ENCODE results near the gene GLTPD2. TPM values are rescaled to one million over a fixed set of nuclear protein-coding genes. Genes with fewer than 3 reads are reported as not detected.
A peak's percentile ranks its signal among the peaks of the same experiment; 100 is the strongest.

The GLTPD2 gene
- total RNA-seq, 6 experiments from 2014 or later, result 20.6 to 97.4 (median 60.9) TPM

DNA sequence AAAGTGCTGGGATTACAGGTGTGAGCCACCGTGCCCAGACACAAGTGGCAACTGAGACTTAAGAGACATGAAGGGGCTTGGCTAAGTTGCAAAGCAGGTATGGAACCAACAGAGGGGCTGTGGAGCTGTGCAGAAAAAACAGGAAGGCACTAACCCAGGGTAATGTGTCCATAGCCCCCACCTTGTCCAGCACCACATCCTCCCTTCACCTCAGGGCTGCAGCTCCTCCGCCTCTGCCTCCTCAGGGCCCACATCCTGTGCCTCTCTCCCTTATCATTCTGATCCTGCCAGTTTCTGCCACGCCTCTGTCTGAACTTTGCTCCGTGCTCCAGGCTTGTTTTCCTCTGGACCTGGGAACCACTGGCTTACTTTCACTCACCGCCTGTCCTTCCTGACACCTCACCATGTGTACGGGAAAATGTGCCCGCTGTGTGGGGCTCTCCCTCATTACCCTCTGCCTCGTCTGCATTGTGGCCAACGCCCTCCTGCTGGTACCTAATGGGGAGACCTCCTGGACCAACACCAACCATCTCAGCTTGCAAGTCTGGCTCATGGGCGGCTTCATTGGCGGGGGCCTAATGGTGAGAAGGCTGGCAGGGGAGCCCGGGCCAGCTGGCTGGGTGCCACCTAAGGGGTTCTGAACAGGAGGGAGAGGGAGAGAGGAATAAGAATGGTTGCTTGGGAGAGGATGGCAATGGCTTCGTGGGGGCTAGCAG is 17.1 kb upstream of the GLTPD2 start, which contains the start of gene TM4SF5:
TM4SF5 (plus strand) TSS at position 368 of the 716 bp plus-strand sequence; CDS start at position 405, 37 bp downstream.
- intact Hi-C loops (cut with DNase I), result no loop called here
- H3K36me3 ChIP-seq, result no peaks in the 10 kb centered on the region
- DNase-seq, result peak; percentile 79 to 87 (median 86)
- 19% methylated on average over 9 of the region's 13 CpGs for WGBS (ENCODE audit: insufficient coverage, low coverage, low lambda C conversion rate, missing lambda C conversion rate)
- H3K27me3 ChIP-seq, result no peaks in the 10 kb centered on the region
- H3K27ac ChIP-seq, result peak within 1 kb of the TSS; percentile 66 to 96 (median 88)
- peaks cover 0 to 16% (median 0%) of the 10 kb centered on the region in 4 donors for H3K4me1 ChIP-seq
- peak; percentile 89 to 96 (median 95) for ATAC-seq
- H3K9me3 ChIP-seq, result no peaks in the 10 kb centered on the region
- peak within 1 kb of the TSS; percentile 52 to 64 (median 53) for H3K4me3 ChIP-seq
- TF ChIP-seq POLR2A (IDR thresholded peaks at IDR 0.05), result peak; percentile 87
- TF ChIP-seq, protein P1, sequence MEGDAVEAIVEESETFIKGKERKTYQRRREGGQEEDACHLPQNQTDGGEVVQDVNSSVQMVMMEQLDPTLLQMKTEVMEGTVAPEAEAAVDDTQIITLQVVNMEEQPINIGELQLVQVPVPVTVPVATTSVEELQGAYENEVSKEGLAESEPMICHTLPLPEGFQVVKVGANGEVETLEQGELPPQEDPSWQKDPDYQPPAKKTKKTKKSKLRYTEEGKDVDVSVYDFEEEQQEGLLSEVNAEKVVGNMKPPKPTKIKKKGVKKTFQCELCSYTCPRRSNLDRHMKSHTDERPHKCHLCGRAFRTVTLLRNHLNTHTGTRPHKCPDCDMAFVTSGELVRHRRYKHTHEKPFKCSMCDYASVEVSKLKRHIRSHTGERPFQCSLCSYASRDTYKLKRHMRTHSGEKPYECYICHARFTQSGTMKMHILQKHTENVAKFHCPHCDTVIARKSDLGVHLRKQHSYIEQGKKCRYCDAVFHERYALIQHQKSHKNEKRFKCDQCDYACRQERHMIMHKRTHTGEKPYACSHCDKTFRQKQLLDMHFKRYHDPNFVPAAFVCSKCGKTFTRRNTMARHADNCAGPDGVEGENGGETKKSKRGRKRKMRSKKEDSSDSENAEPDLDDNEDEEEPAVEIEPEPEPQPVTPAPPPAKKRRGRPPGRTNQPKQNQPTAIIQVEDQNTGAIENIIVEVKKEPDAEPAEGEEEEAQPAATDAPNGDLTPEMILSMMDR (IDR thresholded peaks at IDR 0.05), result no peak

DNA sequence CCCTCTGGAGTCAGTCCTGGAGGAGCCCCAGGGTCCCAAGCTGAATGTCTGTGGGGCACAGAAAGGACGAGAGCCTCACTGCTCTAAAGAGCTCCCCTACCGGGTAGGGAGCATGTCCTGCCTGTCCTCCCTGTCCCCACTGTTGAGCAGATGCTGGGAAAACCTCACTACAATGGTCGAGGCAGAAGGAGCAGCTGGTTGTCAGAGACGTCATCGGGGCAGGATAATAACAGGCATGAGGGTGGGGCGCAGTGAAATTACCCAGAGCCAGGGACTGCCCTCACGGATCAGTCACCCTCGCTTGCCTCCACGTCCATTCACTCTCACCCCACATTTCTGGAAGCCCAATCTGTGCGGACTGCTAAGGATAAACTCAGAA is 16.5 kb upstream of the GLTPD2 start:
- Histone ChIP-seq H3K36me3 (no peaks in the 10 kb centered on the region), H3K27me3 (no peaks in the 10 kb centered on the region), H3K9me3 (no peaks in the 10 kb centered on the region), H3K4me3 (peak overlapping the region; percentile 52 to 64 (median 53)), H3K27ac (peak overlapping the region; percentile 66 to 96 (median 88)), H3K4me1 (peaks cover 0 to 16% (median 0%) of the 10 kb centered on the region in 4 donors)
- TF ChIP-seq, protein P1 (IDR thresholded peaks at IDR 0.05), result no peak
- no peak for TF ChIP-seq POLR2A (IDR thresholded peaks at IDR 0.05)
- intact Hi-C loops (cut with DNase I), result no loop called here
- DNase-seq, result no peak
- WGBS (ENCODE audit: insufficient coverage, low coverage, low lambda C conversion rate, missing lambda C conversion rate), result 36% methylated on average over 8 of the region's 10 CpGs
- peak in 3 of 4 donors; percentile 40 to 62 (median 60) for ATAC-seq

DNA sequence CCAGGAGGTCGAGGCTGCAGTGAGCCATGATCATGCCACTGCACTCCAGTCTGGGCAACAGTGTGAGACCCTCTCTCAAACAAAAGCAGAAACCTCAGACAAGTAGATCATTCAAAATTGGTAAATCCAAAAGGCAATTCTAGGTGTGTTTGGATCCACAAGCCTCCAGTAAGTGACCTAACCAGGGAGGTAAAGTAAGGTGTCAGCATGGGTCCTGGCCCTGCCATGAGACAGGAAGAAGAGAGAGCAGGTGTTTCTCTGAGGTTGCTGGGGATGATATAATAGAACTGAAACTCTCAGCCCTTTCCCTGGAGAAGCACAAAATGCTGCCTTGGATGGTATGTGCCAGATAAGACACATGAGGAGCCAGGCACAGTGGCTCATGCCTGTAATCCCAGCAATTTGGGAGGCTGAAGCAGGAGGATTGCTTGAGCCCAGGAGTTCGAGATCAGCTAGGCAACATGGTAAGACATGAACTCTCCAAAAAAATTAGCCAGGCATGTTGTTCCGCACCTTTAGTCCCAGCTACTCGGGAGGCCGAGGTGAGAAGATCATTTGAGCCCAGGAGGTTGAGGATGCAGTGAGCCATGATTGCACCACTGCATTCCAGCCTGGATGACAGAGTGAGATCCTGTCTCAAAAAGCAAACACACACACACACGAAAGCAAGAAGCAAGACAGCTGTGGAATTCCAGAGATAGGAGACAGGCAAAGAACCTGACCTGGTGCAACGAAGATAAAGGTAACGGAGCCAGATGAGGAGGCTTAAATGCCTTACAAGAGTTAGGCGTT is 10.6 kb upstream of the GLTPD2 start:
- TF ChIP-seq, protein P1 (IDR thresholded peaks at IDR 0.05), result no peak
- Histone ChIP-seq H3K27me3 (no peaks in the 10 kb centered on the region), H3K36me3 (no peaks in the 10 kb centered on the region), H3K4me3 (no peak overlapping the region), H3K27ac (no peak overlapping the region), H3K4me1 (no peaks in the 10 kb centered on the region), H3K9me3 (no peaks in the 10 kb centered on the region)
- ATAC-seq, result peak in 1 of 4 donors; percentile 51
- DNase-seq, result no peak
- 65% methylated on average over 8 of the region's 9 CpGs for WGBS (ENCODE audit: insufficient coverage, low coverage, low lambda C conversion rate, missing lambda C conversion rate)
- intact Hi-C loops (cut with DNase I), result no loop called here

DNA sequence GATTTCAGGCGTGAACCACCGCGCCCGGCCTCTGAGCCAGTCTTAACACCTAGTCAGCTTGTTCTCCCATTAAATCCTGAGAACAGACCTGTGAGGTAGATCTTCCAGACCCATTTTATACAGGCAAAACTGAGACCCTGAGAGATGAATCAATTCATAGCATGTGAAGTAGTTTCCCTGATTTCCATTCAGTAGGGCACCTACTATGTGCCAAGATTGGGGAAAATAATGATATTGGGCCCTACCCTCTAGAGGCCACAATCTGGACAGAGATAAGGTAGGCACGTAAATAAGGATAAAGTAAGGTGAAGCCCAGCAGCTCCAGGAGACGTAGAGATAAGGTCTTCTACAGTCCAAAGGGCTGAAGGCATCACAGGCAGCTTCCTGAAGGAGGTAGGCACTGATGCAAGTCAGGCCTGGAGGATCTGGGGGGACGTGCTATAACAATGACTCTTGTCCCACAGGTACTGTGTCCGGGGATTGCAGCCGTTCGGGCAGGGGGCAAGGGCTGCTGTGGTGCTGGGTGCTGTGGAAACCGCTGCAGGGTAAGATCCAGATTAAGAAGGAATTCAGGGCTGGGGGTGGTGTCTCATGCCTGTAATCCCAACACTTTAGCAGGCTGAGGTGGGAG is 8.3 kb upstream of the GLTPD2 start:
- WGBS (ENCODE audit: insufficient coverage, low coverage, low lambda C conversion rate, missing lambda C conversion rate), result 66% methylated on average over 2 of the region's 11 CpGs
- H3K9me3 ChIP-seq, result no peaks in the 10 kb centered on the region
- no peak overlapping the region for H3K27ac ChIP-seq
- H3K36me3 ChIP-seq, result no peaks in the 10 kb centered on the region
- DNase-seq, result no peak
- intact Hi-C loops (cut with DNase I), result loop anchor here (10.0 kb wide), 1 partner anchor 46 kb away; the partner anchor contains the start of genes CXCL16 (in 2 of the 2), MED11 (in 2 of the 2) and ZMYND15 (in 2 of the 2)
- no peaks in the 10 kb centered on the region for H3K27me3 ChIP-seq
- no peak for ATAC-seq
- no peak overlapping the region for H3K4me3 ChIP-seq
- TF ChIP-seq, protein P1 (IDR thresholded peaks at IDR 0.05), result no peak
- TF ChIP-seq POLR2A (IDR thresholded peaks at IDR 0.05), result no peak
- H3K4me1 ChIP-seq, result no peaks in the 10 kb centered on the region

Data from right lobe of liver (tissue), 6 donors.